Hippocampal formation (tissue), 2 donors: ENCODE results near the gene SIK3.
"Not testable (repeated sequence)": the region's sequence is repeated elsewhere in the genome, so short reads cannot be mapped to it uniquely, and the experiment has no call there.

ENCODE experiments used
- DNase-seq, 2 donors: peaks; one replicate each; lab custom pipeline; 2025; lab: John Stamatoyannopoulos, UW

Gene SIK3

DNA sequence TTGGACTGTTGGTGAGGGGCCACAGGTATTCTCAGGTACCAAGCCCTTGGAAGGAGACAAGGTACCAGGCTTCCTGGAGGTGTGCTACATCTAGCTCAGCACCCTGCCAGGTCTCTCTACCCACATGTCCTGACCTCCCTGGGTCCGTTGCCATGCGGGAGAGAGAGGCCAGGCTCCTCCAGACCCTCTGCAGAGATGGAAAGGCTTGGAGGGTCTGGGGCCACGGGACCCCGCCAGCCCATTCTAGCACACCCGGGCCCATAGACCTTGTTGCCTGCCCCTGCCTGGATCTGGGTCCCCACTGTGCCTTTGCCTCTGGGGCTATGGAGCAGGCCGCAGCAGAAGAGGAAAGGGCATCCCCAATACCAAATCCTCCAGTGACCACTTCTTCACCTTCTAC lies 270.8 kb downstream of the SIK3 start:
- no peak for DNase-seq

DNA sequence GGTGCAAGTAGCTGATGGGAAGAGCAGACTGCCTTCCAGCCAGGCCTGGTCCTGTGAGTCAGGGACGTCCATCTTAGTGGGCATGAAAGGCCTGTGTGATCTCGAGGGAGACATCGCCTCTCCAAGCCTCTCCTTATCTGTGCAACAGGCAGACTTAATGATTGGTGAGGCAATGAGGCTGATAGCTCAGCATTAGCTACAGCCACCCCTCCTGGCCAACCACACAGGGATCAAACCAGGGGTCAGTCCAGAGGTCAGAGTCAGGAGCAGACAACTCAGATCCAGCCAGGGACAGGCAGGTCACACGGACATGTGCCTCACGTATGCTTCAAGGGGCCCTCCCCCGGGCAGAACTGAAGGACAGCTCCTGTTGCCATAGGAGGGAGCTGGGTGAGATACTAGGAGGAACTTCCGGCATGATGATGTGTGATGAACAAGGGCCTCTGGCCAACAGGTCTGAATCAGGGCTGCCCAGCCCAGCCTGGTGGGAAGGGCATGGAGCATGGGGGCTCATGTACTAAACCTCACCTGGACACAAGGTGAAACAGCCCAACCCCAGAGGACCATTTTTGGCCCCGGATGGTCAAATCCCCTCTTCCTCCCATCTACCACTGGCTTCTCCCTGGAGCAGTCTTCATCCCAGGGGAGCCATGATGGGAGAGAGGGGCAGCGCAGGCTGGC lies 271.3 kb downstream of the SIK3 start:
- no peak for DNase-seq

DNA sequence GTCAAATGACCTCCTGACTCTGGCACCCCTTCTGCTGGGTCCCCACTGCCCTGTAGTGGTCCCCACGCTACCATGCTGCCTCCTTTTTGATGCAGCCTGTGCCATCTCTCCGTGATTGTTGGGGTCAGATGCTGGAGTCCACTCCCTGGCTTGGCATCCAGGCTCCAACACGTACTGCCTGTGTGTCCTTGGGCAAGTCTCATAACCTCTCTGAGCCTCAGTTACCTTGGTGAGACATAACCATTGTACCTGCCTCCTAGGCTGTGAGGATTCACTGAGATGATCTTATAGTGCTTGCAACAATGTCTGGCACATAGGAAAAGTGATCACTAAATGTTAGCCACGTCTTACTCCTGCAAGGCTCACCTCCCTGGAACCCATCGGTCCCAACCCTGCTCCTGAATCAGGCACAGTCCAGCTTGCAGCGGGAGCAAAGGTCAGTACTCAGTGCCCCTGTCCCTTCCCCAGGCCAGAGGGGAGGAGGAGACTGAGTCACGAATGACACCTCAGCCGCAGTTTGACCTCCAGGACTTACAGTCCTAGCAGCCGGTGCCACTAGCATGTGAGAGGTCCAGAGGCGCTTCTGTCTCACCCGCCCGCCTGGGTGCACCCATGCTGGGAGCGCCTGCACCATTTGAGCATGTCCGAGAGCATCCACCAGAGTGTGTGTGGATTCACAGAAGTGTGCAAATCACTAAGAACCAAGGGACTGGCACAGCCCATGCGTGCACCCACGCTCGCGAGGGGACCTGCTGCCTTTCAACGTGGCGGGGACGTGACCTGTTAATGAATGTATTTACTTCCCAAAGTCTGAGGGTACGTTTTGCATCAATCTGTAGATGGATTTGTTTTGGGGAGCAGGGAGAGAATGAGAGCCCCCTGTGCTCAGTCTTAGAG lies 272.1 kb downstream of the SIK3 start:
- DNase-seq: no peak

DNA sequence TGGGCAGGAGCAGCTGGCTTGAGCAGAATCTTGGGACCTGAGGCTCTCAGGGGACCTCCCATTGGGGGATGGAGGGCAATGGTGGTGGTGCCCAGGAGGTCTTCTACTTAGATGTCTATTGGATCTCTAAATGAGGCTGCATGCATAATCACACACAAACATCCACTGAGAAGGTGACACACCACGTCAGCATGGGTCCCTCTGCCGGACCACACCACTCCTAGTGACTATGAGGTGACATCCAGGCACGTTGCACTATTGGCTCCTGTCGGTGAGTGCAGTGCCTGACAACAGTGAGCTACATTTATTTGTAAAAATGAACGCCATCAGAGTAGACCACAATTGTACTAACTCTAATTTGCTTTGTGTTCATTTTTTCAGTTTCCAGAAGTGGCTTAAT lies 272.8 kb downstream of the SIK3 start:
- DNase-seq: no peak

DNA sequence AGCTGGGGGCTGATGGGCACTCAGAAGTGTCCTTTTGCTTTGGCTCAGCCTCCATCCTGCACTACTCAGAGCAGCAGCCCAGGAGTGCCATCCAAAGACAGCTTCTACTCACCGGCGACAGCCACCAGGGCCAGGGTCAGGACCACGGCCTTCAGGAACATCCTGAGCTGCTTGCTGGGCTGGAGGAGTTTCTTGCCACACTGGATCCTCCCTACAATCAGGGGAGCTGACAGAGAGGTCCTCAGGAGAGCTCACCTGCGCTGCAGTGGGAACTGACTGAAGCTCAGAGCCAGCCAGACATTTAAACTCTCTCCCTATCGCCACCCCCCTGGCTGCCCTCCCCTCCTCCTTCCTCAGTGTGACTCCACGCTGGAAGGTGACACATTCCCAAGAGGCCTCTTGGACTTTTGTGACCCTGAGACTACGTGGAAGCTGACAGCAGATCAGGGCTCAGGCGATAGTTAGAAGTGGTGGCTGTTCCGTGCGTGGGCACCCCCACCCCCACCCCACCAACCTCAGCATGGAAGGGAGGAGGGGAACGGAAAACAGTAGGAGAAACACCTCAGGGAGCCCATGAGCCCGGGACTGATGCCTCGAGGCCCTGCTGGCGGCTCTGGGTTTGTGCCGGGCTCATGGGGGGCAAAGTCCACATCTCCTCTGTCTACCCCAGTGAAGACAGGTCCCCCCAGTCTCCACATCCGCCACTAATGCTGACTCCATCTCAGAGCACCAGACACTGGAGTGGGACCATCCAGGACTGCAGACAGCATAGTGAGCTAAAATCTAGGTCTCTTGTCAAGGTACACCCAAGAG lies 275.0 kb downstream of the SIK3 start, which contains the start of gene APOA4:
Gene APOA4, minus strand, starts transcription at position 274 of the 813 bp plus-strand sequence. Its CDS starts 113 bp downstream, at position 161.
- no peak for DNase-seq

DNA sequence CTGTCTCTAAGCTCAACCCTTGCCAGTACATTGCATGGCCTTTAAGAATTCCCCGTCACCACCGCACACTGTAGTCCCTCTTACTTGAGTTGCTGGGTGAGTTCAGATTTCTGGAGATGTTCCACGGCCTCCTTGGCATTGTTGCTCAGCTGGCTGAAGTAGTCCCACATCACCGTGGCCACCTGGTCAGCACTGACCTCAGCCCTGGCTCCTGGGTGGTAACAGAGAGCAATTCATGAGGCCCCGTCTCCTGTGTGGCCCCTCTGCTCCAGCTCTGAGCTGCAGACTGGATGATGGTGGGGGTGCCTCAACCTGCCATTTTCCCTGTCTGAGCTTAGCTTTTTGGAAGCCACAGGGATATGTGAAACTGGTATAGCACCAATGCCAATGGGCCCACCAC lies 275.7 kb downstream of the SIK3 start:
- no peak for DNase-seq

DNA sequence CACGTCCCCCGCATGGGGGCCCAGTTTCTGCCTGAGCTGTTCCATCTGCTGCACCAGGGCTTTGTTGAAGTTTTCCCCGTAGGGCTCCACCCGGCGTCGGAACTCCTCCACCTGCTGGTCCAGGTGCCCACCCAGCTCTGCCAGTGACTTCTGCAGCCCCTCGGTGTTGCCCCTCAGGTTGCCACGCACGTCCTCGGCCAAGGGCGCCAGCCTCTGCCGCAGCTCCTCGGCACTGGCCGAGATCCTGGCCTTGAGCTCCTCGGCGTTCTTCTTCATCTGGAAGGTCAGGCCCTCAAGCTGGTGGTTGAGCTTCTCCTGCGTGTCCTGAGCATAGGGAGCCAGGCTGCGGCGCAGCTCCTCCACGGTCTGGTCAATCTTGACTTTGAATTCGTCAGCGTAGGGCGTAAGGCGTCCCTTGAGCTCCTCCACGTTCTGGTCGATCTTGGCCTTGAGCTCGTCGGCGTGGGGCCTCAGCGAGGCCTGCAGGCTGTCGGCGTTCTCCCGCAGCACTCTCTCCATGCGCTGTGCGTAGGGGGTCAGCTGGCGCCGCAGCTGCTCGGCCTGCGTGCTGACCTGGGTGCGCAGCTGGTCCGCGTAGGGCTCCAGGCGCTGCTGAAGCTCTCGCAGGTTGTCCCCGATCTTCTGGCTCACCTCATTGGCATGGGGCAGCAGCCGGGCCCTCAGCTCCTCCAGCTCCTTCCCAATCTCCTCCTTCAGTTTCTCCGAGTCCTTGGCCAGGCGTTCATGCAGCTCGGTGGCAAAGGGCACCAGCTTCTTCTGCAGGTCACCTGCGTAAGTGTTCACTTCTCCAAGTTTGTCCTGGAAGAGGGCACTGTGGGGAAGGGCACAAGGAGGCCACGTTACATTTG lies 276.9 kb downstream of the SIK3 start:
- DNase-seq: no peak

DNA sequence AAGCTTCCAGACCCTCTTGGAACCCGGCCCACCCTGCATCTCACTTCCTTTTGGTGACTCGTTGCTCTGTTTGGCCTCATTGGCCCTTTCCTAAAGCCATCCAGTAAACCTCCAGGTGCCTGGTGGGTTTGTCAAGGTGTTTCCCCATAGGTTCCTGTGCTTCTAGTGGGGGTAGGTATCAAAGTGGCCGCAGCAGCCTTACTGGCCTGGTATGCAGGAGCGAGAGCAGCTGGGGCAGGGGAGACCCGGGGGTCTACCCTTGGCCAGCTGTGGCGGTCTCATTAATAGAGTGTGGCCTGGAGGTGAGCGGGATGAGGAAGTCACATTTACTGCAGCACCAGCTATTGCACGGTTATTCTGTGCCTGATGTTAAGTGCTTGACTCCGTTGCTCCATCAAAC lies 279.2 kb downstream of the SIK3 start:
- DNase-seq: no peak

DNA sequence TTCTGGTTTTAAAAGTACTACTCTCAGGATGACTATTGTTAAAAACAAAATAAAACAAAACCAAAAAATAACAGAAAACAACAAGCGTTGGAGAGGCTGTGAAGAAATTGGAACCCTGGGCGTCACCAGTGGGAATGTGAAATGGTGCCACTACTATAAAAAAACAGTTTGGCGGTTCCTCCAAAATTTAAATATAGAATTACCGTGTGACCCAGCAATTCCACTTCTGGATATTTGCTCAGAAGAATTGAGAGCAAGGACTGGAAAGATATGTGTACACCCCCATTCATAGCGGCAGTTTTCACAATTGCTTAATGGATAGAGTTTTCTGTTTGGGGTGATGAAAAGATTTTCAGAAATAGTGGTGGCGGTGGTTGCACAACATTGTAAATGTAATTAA lies 283.7 kb downstream of the SIK3 start:
- no peak for DNase-seq

DNA sequence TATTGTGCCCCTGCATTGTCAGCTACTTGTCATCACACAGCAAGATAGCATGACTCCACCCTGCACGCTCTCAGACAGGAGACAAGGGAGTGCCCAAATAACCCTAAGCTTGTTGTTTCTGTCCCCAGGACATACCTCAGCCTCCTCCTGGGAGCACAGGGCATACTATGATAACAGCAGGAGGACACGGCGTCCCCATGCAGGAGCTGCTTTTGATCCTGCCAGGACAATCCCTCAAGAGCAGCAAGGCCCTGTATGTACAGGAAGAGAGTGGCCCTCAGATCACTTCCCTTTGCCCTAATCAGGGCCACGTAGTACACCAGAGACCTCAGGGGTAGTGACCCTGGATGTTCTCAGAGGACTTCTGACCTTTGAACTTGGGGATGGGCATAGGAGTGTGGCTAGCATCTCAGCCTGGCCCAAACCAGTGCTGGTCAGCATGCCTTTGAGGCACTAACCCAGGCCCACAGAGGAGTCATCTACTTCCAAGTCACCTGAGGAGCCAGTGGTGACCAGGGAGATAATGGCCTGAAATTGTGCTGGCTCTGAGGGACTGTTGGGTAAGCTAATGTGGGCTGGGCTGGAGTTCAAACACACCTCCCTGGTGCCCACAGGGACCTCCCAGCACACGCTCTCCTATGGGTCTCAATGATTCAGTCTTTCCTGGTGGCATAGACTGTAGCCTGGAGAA lies 284.3 kb downstream of the SIK3 start:
- DNase-seq: no peak

DNA sequence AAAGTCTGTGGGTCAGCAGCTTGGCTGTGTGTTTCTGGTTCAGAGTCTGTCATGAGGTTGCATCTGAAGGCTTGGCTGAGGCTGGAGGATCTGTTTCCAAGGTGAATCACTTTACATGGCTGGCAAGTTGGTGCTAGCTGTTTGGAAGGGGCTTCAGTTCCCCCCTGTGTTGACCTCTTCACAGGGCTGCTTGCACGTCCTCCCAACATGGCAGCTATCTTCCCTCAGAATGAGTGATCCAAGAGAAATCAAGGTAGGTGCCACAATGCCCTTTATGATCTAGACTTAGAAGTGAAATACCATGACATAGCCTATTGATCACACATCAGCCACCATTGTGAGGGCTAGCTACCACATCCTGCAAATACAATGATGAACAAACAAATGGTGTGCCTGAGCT lies 285.1 kb downstream of the SIK3 start:
- DNase-seq: no peak

DNA sequence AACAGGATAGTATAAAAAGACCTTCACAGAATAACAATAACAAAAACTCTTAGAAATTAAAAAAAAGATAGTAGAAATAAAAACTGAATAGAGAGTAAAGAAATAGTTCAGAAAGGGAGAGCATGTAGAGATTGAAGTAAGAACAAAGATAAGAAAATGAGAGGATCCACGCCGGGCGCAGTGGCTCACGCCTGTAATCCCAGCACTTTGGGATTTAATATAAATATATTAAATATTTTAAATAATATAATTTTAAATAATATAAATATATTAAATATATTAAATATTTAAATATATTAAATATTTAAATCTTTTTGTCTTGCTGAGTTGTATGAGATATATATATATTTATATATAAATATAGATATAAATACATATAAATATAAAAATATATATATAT lies 286.1 kb downstream of the SIK3 start:
- DNase-seq: no peak

DNA sequence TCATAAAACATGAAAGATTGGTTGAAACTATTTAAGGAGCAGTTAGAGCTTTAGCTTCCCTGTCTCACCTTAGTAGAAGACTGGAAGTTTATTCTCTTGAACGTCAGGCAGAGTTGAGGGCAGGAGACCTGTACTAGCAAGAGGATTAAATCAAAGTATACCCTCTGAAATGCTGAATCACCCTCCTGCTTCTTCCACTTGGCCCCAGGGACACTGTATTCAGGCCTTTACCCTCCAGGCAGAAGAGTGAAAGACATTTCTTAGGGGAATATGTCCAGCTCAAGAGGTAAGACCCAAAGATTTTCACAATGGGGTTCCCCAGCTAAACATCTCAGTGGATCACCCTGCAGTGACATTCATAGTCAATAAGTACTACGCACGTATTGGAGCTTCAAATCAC lies 287.0 kb downstream of the SIK3 start:
- DNase-seq: no peak

DNA sequence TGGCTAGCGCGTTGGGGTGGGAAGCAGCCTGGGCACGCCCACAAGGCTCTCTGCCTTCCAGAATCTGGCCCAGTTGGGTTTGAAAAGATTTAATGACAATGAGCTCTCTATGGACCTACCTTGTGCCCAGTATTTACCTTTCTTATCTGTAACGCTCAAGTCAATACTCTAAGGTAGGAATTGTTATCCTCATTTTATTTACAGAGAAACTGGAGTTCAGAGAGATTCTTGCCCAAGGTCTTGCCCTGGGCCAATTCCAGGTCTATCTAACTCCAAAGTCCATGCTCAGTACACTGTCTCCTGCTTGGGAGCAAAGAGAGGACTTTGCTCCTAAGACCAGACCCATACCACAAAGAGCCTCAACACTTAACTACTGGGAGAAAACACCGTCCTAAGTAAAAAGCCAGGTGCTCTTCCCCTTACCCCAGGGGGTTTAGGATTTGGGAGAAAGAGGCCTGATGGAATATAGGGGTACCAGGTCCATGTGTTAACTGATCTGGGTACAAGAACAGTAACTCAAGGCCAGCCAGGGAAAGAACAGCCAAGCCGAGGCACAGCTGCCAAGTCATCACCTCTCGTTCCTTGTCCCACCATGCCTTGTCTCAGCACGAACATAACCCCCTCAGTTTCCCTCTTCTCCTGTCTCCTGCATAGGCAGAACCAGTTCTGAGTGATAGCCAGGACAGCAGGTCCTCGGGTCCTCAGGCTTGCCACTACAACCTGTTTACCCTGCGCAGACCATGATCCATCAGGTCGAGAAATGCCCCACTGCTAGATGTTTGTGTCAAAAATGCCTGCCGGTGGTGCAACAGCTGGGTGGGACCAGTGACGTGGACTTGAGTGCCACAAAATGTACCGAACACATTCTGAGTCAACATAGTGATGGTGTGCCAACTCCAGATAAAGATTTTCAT lies 289.7 kb downstream of the SIK3 start:
- no peak for DNase-seq

DNA sequence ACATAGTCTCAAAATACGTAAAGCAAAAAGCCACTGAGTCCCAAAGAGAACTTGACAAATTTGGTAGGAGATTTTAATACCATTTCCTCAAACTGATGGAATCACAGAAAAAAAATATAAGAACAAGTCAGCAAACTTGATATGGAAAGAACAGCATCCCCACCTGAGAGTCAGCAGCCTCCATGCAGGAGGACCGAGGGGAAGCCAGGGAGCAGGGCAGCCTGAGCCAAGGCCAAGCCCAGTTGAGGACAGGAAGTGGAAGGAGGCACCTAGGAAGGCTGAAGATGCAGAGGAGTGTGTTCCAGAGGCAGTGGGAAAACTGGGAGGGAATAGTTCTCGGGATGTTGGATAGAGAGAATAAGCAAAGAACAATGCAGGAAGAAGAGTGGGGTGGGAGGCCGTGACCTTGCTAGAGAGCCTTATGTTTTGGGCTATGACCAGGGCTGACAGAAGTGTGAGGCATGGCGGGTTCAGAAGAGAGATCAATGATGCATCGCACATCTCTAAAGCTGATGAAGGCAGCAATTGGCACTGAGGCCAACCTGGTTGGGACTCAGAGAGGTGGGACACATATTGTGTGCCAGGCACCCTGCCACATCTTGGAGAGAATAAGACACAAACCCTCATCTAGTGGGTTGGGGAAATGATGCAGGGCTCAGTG lies 290.5 kb downstream of the SIK3 start:
- no peak for DNase-seq

DNA sequence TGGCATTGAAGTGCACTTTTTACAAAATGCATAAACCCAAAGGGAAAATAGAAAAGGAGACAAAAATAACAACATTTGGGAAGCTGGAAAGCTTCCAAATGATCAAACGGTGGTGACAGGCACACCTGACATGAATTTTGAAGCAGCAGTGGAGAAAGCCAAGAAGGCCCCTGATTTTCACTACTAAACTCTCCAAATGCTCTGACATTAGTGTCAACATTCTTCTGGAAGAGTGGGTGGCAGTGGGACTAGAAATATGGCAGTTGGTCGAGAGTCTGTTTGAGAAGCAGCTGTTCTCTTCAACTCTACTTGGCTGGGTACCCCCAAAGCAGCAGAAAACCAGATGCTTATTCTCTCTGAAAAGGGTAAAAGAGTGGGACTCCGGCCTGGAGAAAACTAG lies 294.2 kb downstream of the SIK3 start:
- DNase-seq: no peak

DNA sequence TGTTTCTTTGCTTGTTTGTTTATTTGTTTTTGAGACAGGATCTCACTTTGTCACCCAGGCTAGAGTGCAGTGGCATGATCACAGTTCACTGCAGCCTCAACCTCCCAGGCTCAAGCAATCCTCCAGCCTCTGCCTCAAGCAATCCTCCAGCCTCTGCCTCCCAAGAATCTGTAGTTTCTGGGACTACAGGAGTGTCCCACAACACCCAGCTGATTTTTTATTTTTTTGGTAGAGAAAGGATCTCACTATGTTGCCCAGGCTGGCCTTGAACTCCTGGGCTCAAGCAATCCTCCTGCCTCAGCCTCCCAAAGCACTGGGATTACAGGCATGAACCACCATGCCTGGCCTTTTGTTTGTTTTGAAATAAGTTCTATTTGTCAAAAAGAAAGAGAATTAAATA lies 296.6 kb downstream of the SIK3 start:
- DNase-seq: not testable (repeated sequence)

DNA sequence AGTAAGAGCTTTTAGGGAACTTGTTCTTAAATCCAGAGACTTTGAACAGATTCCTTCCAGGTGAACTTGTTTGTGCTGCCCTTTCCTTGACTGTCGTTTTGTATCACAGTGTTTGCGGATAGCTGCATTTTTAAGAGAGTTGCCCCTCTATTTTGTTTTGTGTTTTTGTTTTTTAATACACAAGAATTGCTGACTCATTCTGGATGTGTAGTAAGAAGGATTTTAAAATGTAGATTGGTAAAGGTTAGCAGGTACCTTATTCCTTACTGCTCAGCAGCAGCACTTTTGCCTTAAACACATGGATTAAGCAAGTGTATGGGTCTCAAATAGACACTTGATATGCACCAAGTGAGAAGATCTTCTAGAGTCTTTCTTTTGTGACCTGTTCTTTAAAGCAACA lies 297.6 kb downstream of the SIK3 start:
- no peak for DNase-seq

DNA sequence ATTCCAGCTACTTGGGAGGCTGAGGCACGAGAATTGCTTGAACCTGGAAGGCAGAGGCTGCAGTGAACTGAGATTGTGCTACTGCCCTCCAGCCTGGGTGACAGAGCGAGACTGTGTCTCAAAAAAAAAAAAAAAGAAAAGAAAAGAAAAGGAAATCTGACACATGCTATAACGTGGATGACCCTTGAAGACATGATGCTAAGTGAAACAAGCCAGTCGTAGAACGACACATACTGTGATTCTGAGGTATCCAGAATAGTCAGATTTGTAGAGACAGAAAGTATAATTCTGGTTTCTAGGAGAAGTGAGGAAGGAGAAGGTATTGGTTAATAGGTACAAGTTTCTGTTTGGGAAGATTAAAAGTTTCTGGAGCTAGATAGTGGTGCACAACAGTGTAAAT lies 299.9 kb downstream of the SIK3 start:
- DNase-seq: no peak
